Fibroblast of skin of left quadriceps (primary cell): ENCODE measurements around the gene PTGDS.

ENCODE experiments used
- DNase-seq, 2 experiments: peaks; one replicate each; pipeline ENCODE4 v3.0.0-alpha.2; 2013; ENCODE audit warnings: low read depth in 2 of 2

PTGDS gene

GRCh38 chr9:136957901-136958300, 19.4 kb upstream of the PTGDS start:
- DNase-seq, result no peak

- DNase-seq, result no peak
These were observed 18.8 kb upstream of the PTGDS start for GRCh38 chr9:136958473-136958872.

- no peak for DNase-seq
These were observed 18.1 kb upstream of the PTGDS start for GRCh38 chr9:136958898-136959850.

GRCh38 chr9:136960212-136960937, 16.9 kb upstream of the PTGDS start:
- no peak for DNase-seq

GRCh38 chr9:136960938-136961275, 16.4 kb upstream of the PTGDS start:
- no peak for DNase-seq

GRCh38 chr9:136961279-136962065, 15.8 kb upstream of the PTGDS start:
- DNase-seq, result no peak

GRCh38 chr9:136962163-136962562, 15.1 kb upstream of the PTGDS start:
- DNase-seq, result no peak

GRCh38 chr9:136962701-136963248, 14.5 kb upstream of the PTGDS start:
- DNase-seq, result no peak

GRCh38 chr9:136963341-136963740, 14.0 kb upstream of the PTGDS start:
- no peak for DNase-seq

GRCh38 chr9:136963751-136964150, 13.6 kb upstream of the PTGDS start:
- no peak for DNase-seq

GRCh38 chr9:136964171-136964689, 13.1 kb upstream of the PTGDS start:
- DNase-seq, result no peak

- DNase-seq, result no peak
These were observed 12.4 kb upstream of the PTGDS start for GRCh38 chr9:136964833-136965422.

GRCh38 chr9:136965771-136966484, 11.4 kb upstream of the PTGDS start:
- DNase-seq, result no peak

GRCh38 chr9:136968333-136969127, 8.8 kb upstream of the PTGDS start:
- no peak for DNase-seq

GRCh38 chr9:136969150-136969549, 8.2 kb upstream of the PTGDS start:
- no peak for DNase-seq

- DNase-seq, result no peak
These were observed 7.5 kb upstream of the PTGDS start for GRCh38 chr9:136969774-136970173.

- no peak for DNase-seq
These were observed 6.9 kb upstream of the PTGDS start for GRCh38 chr9:136970361-136970760.

- no peak for DNase-seq
These were observed 5.6 kb upstream of the PTGDS start for GRCh38 chr9:136971746-136972145.

- no peak for DNase-seq
These were observed 5.0 kb upstream of the PTGDS start for GRCh38 chr9:136972335-136972734.

GRCh38 chr9:136972743-136973142, 4.6 kb upstream of the PTGDS start:
- DNase-seq, result no peak
